ENCODE data around the gene IQSEC2. TPM values are rescaled to one million over a fixed set of nuclear protein-coding genes. Genes with fewer than 3 reads are reported as not detected.

IQSEC2 gene
- total RNA-seq, 1 donor from 2014 or later = 17.3 TPM

- TF ChIP-seq, protein P1, sequence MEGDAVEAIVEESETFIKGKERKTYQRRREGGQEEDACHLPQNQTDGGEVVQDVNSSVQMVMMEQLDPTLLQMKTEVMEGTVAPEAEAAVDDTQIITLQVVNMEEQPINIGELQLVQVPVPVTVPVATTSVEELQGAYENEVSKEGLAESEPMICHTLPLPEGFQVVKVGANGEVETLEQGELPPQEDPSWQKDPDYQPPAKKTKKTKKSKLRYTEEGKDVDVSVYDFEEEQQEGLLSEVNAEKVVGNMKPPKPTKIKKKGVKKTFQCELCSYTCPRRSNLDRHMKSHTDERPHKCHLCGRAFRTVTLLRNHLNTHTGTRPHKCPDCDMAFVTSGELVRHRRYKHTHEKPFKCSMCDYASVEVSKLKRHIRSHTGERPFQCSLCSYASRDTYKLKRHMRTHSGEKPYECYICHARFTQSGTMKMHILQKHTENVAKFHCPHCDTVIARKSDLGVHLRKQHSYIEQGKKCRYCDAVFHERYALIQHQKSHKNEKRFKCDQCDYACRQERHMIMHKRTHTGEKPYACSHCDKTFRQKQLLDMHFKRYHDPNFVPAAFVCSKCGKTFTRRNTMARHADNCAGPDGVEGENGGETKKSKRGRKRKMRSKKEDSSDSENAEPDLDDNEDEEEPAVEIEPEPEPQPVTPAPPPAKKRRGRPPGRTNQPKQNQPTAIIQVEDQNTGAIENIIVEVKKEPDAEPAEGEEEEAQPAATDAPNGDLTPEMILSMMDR (IDR thresholded peaks at IDR 0.05) = no peak
- Histone ChIP-seq H3K4me1 (peaks cover 4% of the 10 kb centered on the region), H3K9me3 (no peaks in the 10 kb centered on the region), H3K36me3 (peaks cover 15% of the 10 kb centered on the region), H3K4me3 (peak overlapping the region; percentile 78), H3K27me3 (no peaks in the 10 kb centered on the region), H3K27ac (peak overlapping the region; percentile 91)
- DNase-seq = no peak
- no peak for ATAC-seq
- intact Hi-C loops (cut with DNase I) = no loop called here
Observed at GRCh38 chrX:53223955-53224859, 57.2 kb downstream of the IQSEC2 start.

DNA sequence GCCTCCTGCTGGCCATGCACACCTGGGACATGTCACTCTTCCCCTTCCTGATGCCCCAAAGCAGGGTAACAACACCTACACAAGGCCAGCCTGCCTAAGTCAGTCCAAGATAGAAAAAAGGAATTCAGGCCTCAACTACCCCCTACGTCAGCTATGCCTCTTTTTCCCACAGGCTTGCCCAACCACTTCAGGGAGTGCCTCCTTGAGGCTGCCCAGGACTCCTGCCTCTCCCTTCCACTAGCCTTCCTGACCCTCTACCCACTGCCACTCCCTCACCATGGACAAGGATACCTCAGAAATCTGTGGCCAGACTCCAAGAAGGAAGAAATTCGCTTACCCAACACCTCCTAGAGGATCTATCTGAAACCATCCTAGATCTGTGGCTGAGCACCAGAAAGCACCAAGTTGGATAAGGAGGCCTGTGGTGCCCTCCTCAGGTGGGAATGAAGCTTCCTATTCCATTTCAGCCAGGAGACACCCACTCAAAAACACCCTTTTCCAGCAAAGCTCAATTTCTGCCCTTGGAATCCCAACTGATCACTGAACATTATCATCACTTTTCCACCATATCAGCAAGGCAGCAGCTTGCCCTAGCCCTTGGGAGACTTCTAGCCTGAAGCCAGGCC, 58.2 kb downstream of the IQSEC2 start:
- Histone ChIP-seq H3K4me3 (peak overlapping the region; percentile 78), H3K27ac (no peak overlapping the region), H3K36me3 (peaks cover 23% of the 10 kb centered on the region), H3K9me3 (no peaks in the 10 kb centered on the region), H3K27me3 (no peaks in the 10 kb centered on the region), H3K4me1 (peaks cover 4% of the 10 kb centered on the region)
- ATAC-seq = peak; percentile 57
- intact Hi-C loops (cut with DNase I) = no loop called here
- no peak for DNase-seq
- TF ChIP-seq, protein P1 (IDR thresholded peaks at IDR 0.05) = no peak

Other genes with a start within 250 kb of the IQSEC2 start
- gene GPR173, start 232.8 kb downstream of the IQSEC2 start, total RNA-seq = 1.3 TPM
- gene TSPYL2, start 199.2 kb downstream of the IQSEC2 start, total RNA-seq = 44.4 TPM
- 12.6 TPM for gene KANTR, start 187.4 kb downstream of the IQSEC2 start, total RNA-seq
- 65.2 TPM for gene KDM5C, start 56.4 kb downstream of the IQSEC2 start, total RNA-seq
- gene SMC1A, start 141.1 kb upstream of the IQSEC2 start, total RNA-seq = 51.8 TPM
- gene RIBC1, start 141.3 kb upstream of the IQSEC2 start, total RNA-seq = 0.87 TPM
- 46.7 TPM for gene HSD17B10, start 152.8 kb upstream of the IQSEC2 start, total RNA-seq

Data from upper lobe of right lung (tissue), 1 donor.